HL-60 (cell line): ENCODE measurements around the gene ELP4.

Source experiments
- DNase-seq, 2 experiments: peaks; one replicate each; pipeline ENCODE4 v3.0.0-alpha.2; 2010 to 2020; ENCODE audit warnings: low read depth in 1 of 2, low spot score in 1 of 2
- H3K27ac ChIP-seq: fragments of 250-450 bp; sonication (Bioruptor Pico); replicated peaks from 2 replicates; pipeline ENCODE4 v1.5.1; 2020; ENCODE audit warnings: mild to moderate bottlenecking, moderate library complexity
- H3K27me3 ChIP-seq: fragments of 250-450 bp; sonication (Bioruptor Pico); 2 replicates; pipeline ENCODE4 v1.5.1; 2021; ENCODE audit warnings: mild to moderate bottlenecking, moderate library complexity; ENCODE audit not compliant: insufficient read depth, poor library complexity, severe bottlenecking
- H3K4me3 ChIP-seq: replicated peaks from 2 replicates; pipeline ENCODE4 v1.5.1; 2011; ENCODE audit warnings: mild to moderate bottlenecking, control low read depth, low read length; ENCODE audit not compliant: insufficient read depth
- GABPA ChIP-seq: IDR thresholded peaks from 2 replicates; pipeline ENCODE4 v1.6.1; 2012; ENCODE audit warnings: low read depth
- POLR2AphosphoS5 ChIP-seq: IDR thresholded peaks from 2 replicates; pipeline ENCODE4 v1.6.1; 2012; ENCODE audit warnings: low read depth
- REST ChIP-seq: IDR thresholded peaks from 2 replicates; pipeline ENCODE4 v1.6.1; 2012; ENCODE audit warnings: low read depth; ENCODE audit not compliant: insufficient replicate concordance
- SPI1 ChIP-seq: IDR thresholded peaks from 2 replicates; pipeline ENCODE4 v1.6.1; 2012; ENCODE audit warnings: low read depth, mild to moderate bottlenecking, borderline replicate concordance
- long read RNA-seq: library from polyadenylated mRNA; unstranded; transcript quantifications from one replicate; pipeline ENCODE4 v2.0.0, GENCODE V29; 2020
- TF ChIP-seq, protein P1 (sequence below): IDR thresholded peaks from one replicate; pipeline ENCODE4 v1.5.1; 2011; ENCODE audit warnings: low read length, control low read depth, inconsistent platforms; ENCODE audit not compliant: insufficient read depth

The ELP4 gene
- long read RNA-seq, full-length matches to known transcripts = 70 of 75 reads
- long read RNA-seq, partial matches to known transcripts = 1 of 75 reads
- long read RNA-seq, other reads (novel, unspliced or antisense) = 4 of 75 reads

GRCh38 chr11:31509429-31510345 is at the start of gene ELP4, which contains the start of gene IMMP1L:
Gene ELP4, plus strand, starts transcription at chr11:31509767. Its CDS starts 18 bp downstream, at chr11:31509785.
Gene IMMP1L, minus strand, starts transcription at chr11:31509622. Its CDS starts 46,346 bp downstream, at chr11:31463276.
- peak within 1 kb of the TSS; percentile 94 for H3K4me3 ChIP-seq
- peak within 1 kb of the TSS; percentile 83 for H3K27ac ChIP-seq
- no peaks in the 10 kb centered on the region for H3K27me3 ChIP-seq
- peak; percentile 83 to 97 for DNase-seq
- peak; percentile 49 for TF ChIP-seq REST
- peak; percentile 72 for TF ChIP-seq POLR2AphosphoS5
- 0 out of 2 replicates have a peak, but pooled peaks have one; percentile 2 for TF ChIP-seq SPI1
- TF ChIP-seq, protein P1, sequence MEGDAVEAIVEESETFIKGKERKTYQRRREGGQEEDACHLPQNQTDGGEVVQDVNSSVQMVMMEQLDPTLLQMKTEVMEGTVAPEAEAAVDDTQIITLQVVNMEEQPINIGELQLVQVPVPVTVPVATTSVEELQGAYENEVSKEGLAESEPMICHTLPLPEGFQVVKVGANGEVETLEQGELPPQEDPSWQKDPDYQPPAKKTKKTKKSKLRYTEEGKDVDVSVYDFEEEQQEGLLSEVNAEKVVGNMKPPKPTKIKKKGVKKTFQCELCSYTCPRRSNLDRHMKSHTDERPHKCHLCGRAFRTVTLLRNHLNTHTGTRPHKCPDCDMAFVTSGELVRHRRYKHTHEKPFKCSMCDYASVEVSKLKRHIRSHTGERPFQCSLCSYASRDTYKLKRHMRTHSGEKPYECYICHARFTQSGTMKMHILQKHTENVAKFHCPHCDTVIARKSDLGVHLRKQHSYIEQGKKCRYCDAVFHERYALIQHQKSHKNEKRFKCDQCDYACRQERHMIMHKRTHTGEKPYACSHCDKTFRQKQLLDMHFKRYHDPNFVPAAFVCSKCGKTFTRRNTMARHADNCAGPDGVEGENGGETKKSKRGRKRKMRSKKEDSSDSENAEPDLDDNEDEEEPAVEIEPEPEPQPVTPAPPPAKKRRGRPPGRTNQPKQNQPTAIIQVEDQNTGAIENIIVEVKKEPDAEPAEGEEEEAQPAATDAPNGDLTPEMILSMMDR = no peak
- TF ChIP-seq GABPA = no peak

DNA sequence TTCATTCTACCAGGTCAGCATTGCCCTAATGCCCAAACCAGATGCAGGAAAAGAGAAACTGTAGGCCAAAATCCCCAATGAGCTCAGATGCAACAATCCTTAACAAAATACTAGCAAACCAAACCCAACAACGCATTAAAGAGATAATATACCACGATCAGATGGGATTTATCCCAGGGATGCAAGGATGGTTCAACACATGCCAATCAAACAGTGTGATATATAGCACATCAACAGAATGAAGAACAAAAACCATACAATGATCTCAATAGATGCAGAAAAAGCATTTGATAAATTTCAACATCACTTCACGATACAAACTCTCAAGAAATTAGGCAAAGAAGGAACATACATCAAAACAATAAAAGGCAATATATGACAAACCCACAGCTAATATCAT is 45.1 kb upstream of the ELP4 start:
- TF ChIP-seq, protein P1 = no peak
- TF ChIP-seq REST (no peak), SPI1 (no peak), POLR2AphosphoS5 (no peak), GABPA (no peak)
- DNase-seq = no peak
- Histone ChIP-seq H3K4me3 (no peak overlapping the region), H3K27ac (no peak overlapping the region), H3K27me3 (no peaks in the 10 kb centered on the region)

GRCh38 chr11:31474083-31474482 is 35.5 kb upstream of the ELP4 start:
- Histone ChIP-seq H3K27ac (no peak overlapping the region), H3K27me3 (no peaks in the 10 kb centered on the region), H3K4me3 (no peak overlapping the region)
- no peak for DNase-seq
- TF ChIP-seq REST (no peak), SPI1 (no peak), GABPA (no peak), POLR2AphosphoS5 (no peak)
- TF ChIP-seq, protein P1 = no peak
